Measurements from ENCODE around the gene CLPSL1.

DNA sequence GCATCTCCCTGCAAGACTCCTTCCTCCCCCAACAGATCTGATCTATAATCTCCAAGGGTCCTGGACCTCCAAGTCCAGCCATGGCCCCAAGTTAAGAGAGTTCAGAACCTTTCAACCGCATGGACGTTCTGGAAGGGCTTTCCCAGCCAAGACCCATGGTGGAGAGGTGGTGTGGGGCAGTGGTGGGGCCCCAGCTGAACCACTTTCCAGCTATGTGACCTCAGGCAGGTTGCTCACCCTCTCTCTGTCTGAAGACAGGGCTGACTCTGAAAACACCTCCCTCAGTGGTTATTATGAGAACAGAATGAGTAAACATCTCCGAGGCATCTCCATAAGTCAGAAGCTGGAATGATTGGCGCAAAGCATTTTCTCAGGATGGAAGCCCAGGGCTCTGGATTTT, 15.4 kb downstream of the CLPSL1 start:
- TF ChIP-seq, protein P1, sequence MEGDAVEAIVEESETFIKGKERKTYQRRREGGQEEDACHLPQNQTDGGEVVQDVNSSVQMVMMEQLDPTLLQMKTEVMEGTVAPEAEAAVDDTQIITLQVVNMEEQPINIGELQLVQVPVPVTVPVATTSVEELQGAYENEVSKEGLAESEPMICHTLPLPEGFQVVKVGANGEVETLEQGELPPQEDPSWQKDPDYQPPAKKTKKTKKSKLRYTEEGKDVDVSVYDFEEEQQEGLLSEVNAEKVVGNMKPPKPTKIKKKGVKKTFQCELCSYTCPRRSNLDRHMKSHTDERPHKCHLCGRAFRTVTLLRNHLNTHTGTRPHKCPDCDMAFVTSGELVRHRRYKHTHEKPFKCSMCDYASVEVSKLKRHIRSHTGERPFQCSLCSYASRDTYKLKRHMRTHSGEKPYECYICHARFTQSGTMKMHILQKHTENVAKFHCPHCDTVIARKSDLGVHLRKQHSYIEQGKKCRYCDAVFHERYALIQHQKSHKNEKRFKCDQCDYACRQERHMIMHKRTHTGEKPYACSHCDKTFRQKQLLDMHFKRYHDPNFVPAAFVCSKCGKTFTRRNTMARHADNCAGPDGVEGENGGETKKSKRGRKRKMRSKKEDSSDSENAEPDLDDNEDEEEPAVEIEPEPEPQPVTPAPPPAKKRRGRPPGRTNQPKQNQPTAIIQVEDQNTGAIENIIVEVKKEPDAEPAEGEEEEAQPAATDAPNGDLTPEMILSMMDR (IDR thresholded peaks at IDR 0.05): no peak
- no peak for TF ChIP-seq POLR2A (IDR thresholded peaks at IDR 0.05)
